ENCODE data around the gene RAI14.
"Not testable (repeated sequence)": the region's sequence is repeated elsewhere in the genome, so short reads cannot be mapped to it uniquely, and the experiment has no call there.

The RAI14 gene

GRCh38 chr5:34731435-34732232 lies 75.5 kb downstream of the RAI14 start:
- no peak for DNase-seq (ENCODE audit: low read depth)

GRCh38 chr5:34734326-34734725 lies 78.2 kb downstream of the RAI14 start:
- no peak for DNase-seq (ENCODE audit: low read depth)

- peak; percentile 67 for DNase-seq (ENCODE audit: low read depth)
Measured at GRCh38 chr5:34735491-34736426, 79.6 kb downstream of the RAI14 start.

GRCh38 chr5:34736445-34737115 lies 80.5 kb downstream of the RAI14 start:
- no peak for DNase-seq (ENCODE audit: low read depth)

- no peak for DNase-seq (ENCODE audit: low read depth)
Measured at GRCh38 chr5:34737731-34738130, 81.6 kb downstream of the RAI14 start.

GRCh38 chr5:34738381-34738780 lies 82.3 kb downstream of the RAI14 start:
- DNase-seq (ENCODE audit: low read depth) = no peak

- no peak for DNase-seq (ENCODE audit: low read depth)
Measured at GRCh38 chr5:34740389-34740806, 84.3 kb downstream of the RAI14 start.

- no peak for DNase-seq (ENCODE audit: low read depth)
Measured at GRCh38 chr5:34742061-34742460, 85.9 kb downstream of the RAI14 start.

- DNase-seq (ENCODE audit: low read depth) = peak; percentile 58
Measured at GRCh38 chr5:34743878-34744277, 87.8 kb downstream of the RAI14 start.

- no peak for DNase-seq (ENCODE audit: low read depth)
Measured at GRCh38 chr5:34748431-34748830, 92.3 kb downstream of the RAI14 start.

- DNase-seq (ENCODE audit: low read depth) = peak; percentile 55
Measured at GRCh38 chr5:34749431-34749873, 93.3 kb downstream of the RAI14 start.

GRCh38 chr5:34750206-34750605 lies 94.1 kb downstream of the RAI14 start:
- DNase-seq (ENCODE audit: low read depth) = no peak

GRCh38 chr5:34751807-34752736 lies 95.9 kb downstream of the RAI14 start:
- no peak for DNase-seq (ENCODE audit: low read depth)

GRCh38 chr5:34753236-34753635 lies 97.1 kb downstream of the RAI14 start:
- not testable (repeated sequence) for DNase-seq (ENCODE audit: low read depth)

- DNase-seq (ENCODE audit: low read depth) = no peak
Measured at GRCh38 chr5:34755926-34756325, 99.8 kb downstream of the RAI14 start.

- no peak for DNase-seq (ENCODE audit: low read depth)
Measured at GRCh38 chr5:34756781-34757624, 100.9 kb downstream of the RAI14 start.

- no peak for DNase-seq (ENCODE audit: low read depth)
Measured at GRCh38 chr5:34758514-34758913, 102.4 kb downstream of the RAI14 start.

GRCh38 chr5:34759213-34759612 lies 103.1 kb downstream of the RAI14 start:
- DNase-seq (ENCODE audit: low read depth) = not testable (repeated sequence)

GRCh38 chr5:34765662-34766061 lies 109.5 kb downstream of the RAI14 start:
- no peak for DNase-seq (ENCODE audit: low read depth)

- no peak for DNase-seq (ENCODE audit: low read depth)
Measured at GRCh38 chr5:34767180-34767579, 111.1 kb downstream of the RAI14 start.
